Activated CD4-positive, alpha-beta T cell treated with anti-CD3 and anti-CD28 coated beads for 1 hour (primary cell): ENCODE results near the gene TRIM33.
"Not testable (repeated sequence)": the region's sequence is repeated elsewhere in the genome, so short reads cannot be mapped to it uniquely, and the experiment has no call there.

Experiments used
- DNase-seq: peaks from one replicate; pipeline ENCODE4 v3.0.0-alpha.2; 2020

TRIM33 gene

GRCh38 chr1:114509596-114510273 is 1.3 kb downstream of the TRIM33 start:
- no peak for DNase-seq

GRCh38 chr1:114508386-114508898 is 2.6 kb downstream of the TRIM33 start:
- DNase-seq: no peak

GRCh38 chr1:114507513-114507912 is 3.5 kb downstream of the TRIM33 start:
- DNase-seq: no peak

- no peak for DNase-seq
Measured at GRCh38 chr1:114505148-114505561, 5.8 kb downstream of the TRIM33 start.

GRCh38 chr1:114503916-114504422 is 7.0 kb downstream of the TRIM33 start:
- no peak for DNase-seq

- DNase-seq: no peak
Measured at GRCh38 chr1:114502080-114502479, 8.9 kb downstream of the TRIM33 start.

- no peak for DNase-seq
Measured at GRCh38 chr1:114499478-114499877, 11.5 kb downstream of the TRIM33 start.

GRCh38 chr1:114496089-114496488 is 14.9 kb downstream of the TRIM33 start:
- DNase-seq: no peak

- no peak for DNase-seq
Measured at GRCh38 chr1:114495486-114495885, 15.5 kb downstream of the TRIM33 start.

- no peak for DNase-seq
Measured at GRCh38 chr1:114492978-114493377, 18.0 kb downstream of the TRIM33 start.

- no peak for DNase-seq
Measured at GRCh38 chr1:114490274-114490693, 20.7 kb downstream of the TRIM33 start.

GRCh38 chr1:114488739-114489138 is 22.3 kb downstream of the TRIM33 start:
- no peak for DNase-seq

GRCh38 chr1:114485286-114485685 is 25.7 kb downstream of the TRIM33 start:
- no peak for DNase-seq

- no peak for DNase-seq
Measured at GRCh38 chr1:114482585-114482984, 28.4 kb downstream of the TRIM33 start.

GRCh38 chr1:114479636-114480035 is 31.4 kb downstream of the TRIM33 start:
- DNase-seq: not testable (repeated sequence)

GRCh38 chr1:114479134-114479533 is 31.9 kb downstream of the TRIM33 start:
- DNase-seq: no peak

GRCh38 chr1:114473796-114474195 is 37.2 kb downstream of the TRIM33 start:
- no peak for DNase-seq

GRCh38 chr1:114472408-114472807 is 38.6 kb downstream of the TRIM33 start:
- no peak for DNase-seq

- DNase-seq: no peak
Measured at GRCh38 chr1:114470681-114471080, 40.3 kb downstream of the TRIM33 start.

- no peak for DNase-seq
Measured at GRCh38 chr1:114468710-114469468, 42.1 kb downstream of the TRIM33 start.

GRCh38 chr1:114468047-114468446 is 43.0 kb downstream of the TRIM33 start:
- no peak for DNase-seq

- no peak for DNase-seq
Measured at GRCh38 chr1:114467491-114467890, 43.5 kb downstream of the TRIM33 start.

- DNase-seq: no peak
Measured at GRCh38 chr1:114466334-114467014, 44.5 kb downstream of the TRIM33 start.
